Lower leg skin (tissue), 4 donors: Measurements from ENCODE around the gene ZNF350. TPM values are rescaled to one million over a fixed set of nuclear protein-coding genes. Genes with fewer than 3 reads are reported as not detected.

Source experiments
- DNase-seq, 2 donors: peaks; one replicate each; pipeline ENCODE4 v3.0.0-alpha.2; 2019; ENCODE audit warnings: low spot score in 2 of 2
- H3K4me3 ChIP-seq: fragments of 200-600 bp; sonication (generic); 2 replicates; pipeline ENCODE4 v1.5.1; 2017; ENCODE audit warnings: mild to moderate bottlenecking, low read depth; ENCODE audit not compliant: poor library complexity, severe bottlenecking
- POLR2A ChIP-seq, 2 donors: fragments of 450-650 bp; IDR thresholded peaks; one replicate each; pipeline ENCODE4 v1.6.1; 2016 to 2017; ENCODE audit warnings: antibody characterized with exemption in 2 of 2, mild to moderate bottlenecking in 1 of 2, moderate library complexity in 1 of 2
- WGBS, 2 donors: methylation state at CpG; one replicate each; pipeline ENCODE4 v1.1.5; 2018; 5-methylcytosine and 5-hydroxymethylcytosine counted together
- intact Hi-C: fragments of 100-400 bp; cut with DNase I; formaldehyde crosslinking; loops from one replicate; pipeline ENCODE4 v1.15.0; 2023; ENCODE audit warnings: low total_unique reads
- total RNA-seq, 4 donors: library from RNA; depleted of rRNA; stranded (reverse); fragments of >200 nt; gene quantifications; one replicate each; pipeline ENCODE4 v1.1.0, GENCODE V29; 2016
- TF ChIP-seq, protein P1 (sequence below), 3 donors: fragments of 450-650 bp; IDR thresholded peaks; one replicate each; pipeline ENCODE4 v1.5.1; 2016; ENCODE audit warnings: antibody characterized with exemption in 3 of 3, mild to moderate bottlenecking in 3 of 3, moderate library complexity in 2 of 3

Gene ZNF350
- total RNA-seq, 4 donors from 2014 or later, result 7.3 to 21.9 (median 12.1) TPM

DNA sequence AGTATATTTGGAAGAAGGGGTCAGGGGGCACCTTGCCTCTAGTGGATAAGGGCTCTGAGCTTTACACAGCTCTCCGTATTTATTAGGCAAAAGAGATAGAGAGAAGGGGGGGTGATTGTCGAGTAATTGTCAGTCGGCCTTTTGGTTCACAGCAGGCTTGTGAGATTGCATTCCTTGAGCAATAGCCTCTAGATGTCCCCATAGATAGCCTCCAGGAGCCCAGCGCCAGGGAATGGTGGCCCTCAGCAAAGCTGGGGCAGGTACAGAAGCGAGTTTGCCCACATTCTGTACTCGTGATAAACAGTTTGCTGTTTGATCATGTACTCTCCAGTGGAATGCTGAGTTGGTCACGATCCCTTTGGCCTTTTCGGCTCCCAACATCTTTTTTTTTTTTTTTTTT lies 54.7 kb downstream of the ZNF350 start:
- 86 to 93% methylated on average over 8 of the region's 8 CpGs for WGBS, 2 donors
- no peak for DNase-seq
- no peak overlapping the region for H3K4me3 ChIP-seq
- intact Hi-C loops, result no loop called here
- TF ChIP-seq, protein P1, sequence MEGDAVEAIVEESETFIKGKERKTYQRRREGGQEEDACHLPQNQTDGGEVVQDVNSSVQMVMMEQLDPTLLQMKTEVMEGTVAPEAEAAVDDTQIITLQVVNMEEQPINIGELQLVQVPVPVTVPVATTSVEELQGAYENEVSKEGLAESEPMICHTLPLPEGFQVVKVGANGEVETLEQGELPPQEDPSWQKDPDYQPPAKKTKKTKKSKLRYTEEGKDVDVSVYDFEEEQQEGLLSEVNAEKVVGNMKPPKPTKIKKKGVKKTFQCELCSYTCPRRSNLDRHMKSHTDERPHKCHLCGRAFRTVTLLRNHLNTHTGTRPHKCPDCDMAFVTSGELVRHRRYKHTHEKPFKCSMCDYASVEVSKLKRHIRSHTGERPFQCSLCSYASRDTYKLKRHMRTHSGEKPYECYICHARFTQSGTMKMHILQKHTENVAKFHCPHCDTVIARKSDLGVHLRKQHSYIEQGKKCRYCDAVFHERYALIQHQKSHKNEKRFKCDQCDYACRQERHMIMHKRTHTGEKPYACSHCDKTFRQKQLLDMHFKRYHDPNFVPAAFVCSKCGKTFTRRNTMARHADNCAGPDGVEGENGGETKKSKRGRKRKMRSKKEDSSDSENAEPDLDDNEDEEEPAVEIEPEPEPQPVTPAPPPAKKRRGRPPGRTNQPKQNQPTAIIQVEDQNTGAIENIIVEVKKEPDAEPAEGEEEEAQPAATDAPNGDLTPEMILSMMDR (IDR thresholded peaks at IDR 0.05), result no peak
- no peak for TF ChIP-seq POLR2A (IDR thresholded peaks at IDR 0.05)

DNA sequence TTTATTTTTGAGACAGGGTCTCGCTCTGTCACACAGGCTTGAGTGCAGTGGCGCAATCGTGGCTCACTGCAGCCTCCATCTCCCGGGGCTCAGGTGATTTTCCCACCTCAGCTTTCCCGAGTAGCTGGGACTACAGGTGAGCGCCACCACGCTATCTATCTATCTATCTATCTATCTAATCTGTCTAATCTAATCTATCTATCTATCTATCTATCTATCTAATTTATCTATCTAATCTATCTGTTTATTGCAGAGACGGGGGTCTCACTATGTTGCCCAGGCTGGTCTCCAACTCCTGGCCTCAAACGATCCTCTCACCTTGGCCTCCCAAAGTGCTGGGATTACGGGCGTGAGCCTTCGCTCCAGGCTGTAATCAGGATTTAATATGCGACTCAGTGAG lies 58.8 kb downstream of the ZNF350 start:
- 27% methylated on average over 13 of the region's 13 CpGs for WGBS, 2 donors
- peak overlapping the region; percentile 58 for H3K4me3 ChIP-seq
- TF ChIP-seq, protein P1 (IDR thresholded peaks at IDR 0.05), result no peak
- TF ChIP-seq POLR2A (IDR thresholded peaks at IDR 0.05), result no peak
- DNase-seq, result no peak
- intact Hi-C loops, result loop anchor here (10.0 kb wide), 1 partner anchor 57 kb away; the partner anchor contains the start of gene ZNF350

DNA sequence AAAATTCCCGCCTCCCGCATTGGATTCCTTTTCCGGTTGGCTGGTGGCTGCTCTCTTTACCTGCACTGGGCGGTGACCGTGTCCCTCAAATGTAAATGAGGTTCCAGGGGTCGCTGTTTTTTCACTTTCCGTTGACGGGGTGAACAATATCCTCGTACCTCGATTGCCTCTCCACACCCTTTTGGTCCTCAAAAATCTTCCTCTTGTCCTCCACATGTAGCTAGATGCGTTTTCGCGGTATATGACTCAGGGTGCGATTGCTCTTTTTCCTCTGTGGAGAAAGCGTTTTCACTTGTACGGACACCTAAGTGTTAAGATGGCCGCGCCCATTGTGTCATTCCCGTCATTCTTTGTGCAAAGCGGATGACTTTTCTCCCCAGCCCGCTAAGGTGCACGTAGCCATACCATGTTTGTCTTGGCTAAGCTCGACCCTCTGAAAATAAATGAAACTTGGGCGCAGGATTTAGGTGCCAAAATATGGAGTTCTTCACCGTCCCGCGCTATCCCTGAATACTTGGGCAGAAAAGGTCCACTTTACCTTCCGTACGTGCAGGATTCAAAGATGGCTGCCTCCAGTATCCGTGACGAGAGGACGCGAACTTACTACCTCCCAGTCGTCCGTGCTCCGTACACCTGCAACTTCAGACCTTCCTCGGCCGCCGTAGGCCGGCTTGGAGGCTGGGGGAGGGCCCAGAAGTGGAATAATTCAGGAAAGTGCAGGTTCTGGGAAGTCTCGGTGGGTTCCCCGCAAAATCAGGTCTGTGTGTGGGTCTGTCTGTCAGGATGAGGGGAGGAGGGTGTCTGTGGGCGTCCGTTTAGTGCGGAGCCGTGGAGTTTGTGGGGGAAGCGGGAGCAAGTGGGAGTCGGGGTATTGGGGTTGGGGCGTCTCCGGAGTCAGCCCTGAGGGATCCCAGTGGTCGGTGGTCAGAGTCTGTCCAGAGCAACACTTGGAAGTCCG lies 59.6 kb downstream of the ZNF350 start, which contains the start of gene ZNF613:
Gene ZNF613, plus strand, starts transcription at position 689 of the 958 bp plus-strand sequence. CDS start 8,749 bp downstream, outside the sequence.
- 0 to 2% methylated on average over 51 to 52 of the region's 52 CpGs for WGBS, 2 donors
- H3K4me3 ChIP-seq, result peak within 1 kb of the TSS; percentile 58
- intact Hi-C loops, result loop anchor here (10.0 kb wide), 1 partner anchor 58 kb away; the partner anchor contains the start of gene ZNF350
- no peak for TF ChIP-seq POLR2A (IDR thresholded peaks at IDR 0.05)
- TF ChIP-seq, protein P1 (IDR thresholded peaks at IDR 0.05), result no peak
- peak; percentile 86 to 96 for DNase-seq

DNA sequence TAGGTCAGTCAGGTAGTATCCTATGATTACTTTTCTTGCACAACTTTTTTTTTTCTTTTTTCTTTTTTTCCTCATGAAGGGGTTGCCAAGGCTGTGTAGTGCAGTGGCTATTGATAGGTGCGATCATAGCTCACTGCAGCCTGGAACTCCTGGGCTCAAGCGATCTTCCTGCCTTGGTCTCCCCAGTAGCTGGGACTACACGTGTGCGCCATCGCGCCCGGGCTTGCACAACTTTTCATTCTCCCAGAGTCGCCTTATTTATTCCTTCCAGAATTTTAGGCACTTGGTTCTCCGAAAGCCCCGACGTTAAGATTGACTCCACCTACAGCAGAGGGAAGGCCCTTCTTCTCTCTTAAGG lies 60.2 kb downstream of the ZNF350 start:
- H3K4me3 ChIP-seq, result peak overlapping the region; percentile 58
- intact Hi-C loops, result loop anchor here (10.0 kb wide), 1 partner anchor 58 kb away; the partner anchor contains the start of gene ZNF350
- TF ChIP-seq, protein P1 (IDR thresholded peaks at IDR 0.05), result no peak
- no peak for TF ChIP-seq POLR2A (IDR thresholded peaks at IDR 0.05)
- no peak for DNase-seq
- WGBS, 2 donors, result 12 to 22% methylated on average over 11 of the region's 11 CpGs

DNA sequence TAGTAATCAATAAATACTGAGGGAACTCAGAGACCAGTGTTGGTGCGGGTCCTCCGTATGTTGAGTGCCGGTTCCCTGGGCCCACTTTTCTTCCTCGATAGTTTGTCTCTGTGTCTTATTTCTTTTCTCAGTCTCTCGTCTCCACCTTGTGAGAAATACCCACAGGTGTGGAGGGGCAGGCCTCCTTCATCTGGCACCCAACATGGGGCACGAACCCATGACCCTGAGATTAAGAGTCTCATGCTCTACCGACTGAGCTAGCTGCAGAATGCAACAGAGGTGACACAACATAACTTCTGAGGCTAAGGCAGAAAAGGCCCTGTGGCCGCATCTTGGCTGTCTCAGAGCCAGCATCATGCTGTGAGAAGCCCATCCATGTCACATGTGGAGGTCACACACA lies 64.7 kb downstream of the ZNF350 start:
- DNase-seq, result no peak
- intact Hi-C loops, result loop anchor here (10.0 kb wide), 1 partner anchor 63 kb away; the partner anchor contains the start of gene ZNF350
- 91 to 93% methylated on average over 8 of the region's 8 CpGs for WGBS, 2 donors
- H3K4me3 ChIP-seq, result no peak overlapping the region
- no peak for TF ChIP-seq POLR2A (IDR thresholded peaks at IDR 0.05)
- TF ChIP-seq, protein P1 (IDR thresholded peaks at IDR 0.05), result no peak
